Fibroblast of skin of abdomen (primary cell): ENCODE measurements around the gene GIT1.
"Not testable (repeated sequence)": the region's sequence is repeated elsewhere in the genome, so short reads cannot be mapped to it uniquely, and the experiment has no call there.

ENCODE experiments used
- DNase-seq: peaks from one replicate; pipeline ENCODE4 v3.0.0-alpha.2; 2013

Gene GIT1

DNA sequence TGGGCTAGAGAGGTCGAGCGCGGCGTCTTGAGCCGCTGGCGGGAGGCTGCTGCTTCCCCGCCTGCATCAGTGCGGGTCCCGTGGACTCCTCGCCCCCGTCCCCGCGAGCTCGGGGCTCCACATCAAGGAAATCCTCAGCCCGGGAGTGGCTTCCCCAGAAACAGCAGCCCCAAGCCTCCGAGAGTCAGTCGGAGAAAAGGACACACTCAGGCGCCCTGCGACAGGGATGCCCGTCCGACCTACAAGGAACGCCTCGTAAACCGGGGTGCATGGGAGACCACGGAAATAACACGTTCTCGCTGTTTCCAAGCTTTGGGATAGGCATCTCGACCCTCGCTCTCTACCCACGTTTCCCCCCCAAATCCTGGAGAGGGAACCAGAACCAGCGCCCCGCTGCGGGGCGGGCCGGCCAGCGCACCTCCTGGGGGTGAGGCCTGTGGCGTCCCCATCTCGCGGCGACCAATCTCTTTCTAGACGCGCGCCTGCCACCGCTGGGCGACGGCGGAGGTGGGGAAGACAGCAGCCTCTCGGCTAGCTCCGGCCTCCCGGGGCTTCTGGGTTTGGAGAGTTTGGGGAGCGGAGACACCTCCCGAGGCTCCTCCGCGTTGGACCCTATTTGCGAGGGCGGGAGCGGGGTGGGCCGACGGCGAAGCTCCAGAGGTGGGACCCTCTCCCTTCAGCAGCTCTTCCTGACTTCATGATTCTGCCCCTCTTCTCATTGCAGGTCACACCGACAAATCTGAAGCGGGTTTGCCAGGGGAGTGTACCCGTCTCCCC is 21.7 kb downstream of the GIT1 start:
- DNase-seq, result peak; percentile 47

DNA sequence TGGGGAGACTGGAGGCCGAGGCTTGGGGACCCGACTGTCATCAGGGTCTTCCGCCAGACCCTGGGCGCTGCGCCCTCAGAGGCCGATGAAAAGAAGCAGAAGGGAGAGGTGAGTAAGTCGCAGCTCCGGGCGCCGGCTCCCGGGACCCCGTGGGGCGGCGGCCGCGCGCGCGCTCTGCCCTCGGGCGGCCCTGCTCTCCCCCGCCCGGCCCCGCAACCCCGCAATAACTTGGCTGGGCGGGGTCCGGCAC is 22.2 kb downstream of the GIT1 start:
- no peak for DNase-seq

DNA sequence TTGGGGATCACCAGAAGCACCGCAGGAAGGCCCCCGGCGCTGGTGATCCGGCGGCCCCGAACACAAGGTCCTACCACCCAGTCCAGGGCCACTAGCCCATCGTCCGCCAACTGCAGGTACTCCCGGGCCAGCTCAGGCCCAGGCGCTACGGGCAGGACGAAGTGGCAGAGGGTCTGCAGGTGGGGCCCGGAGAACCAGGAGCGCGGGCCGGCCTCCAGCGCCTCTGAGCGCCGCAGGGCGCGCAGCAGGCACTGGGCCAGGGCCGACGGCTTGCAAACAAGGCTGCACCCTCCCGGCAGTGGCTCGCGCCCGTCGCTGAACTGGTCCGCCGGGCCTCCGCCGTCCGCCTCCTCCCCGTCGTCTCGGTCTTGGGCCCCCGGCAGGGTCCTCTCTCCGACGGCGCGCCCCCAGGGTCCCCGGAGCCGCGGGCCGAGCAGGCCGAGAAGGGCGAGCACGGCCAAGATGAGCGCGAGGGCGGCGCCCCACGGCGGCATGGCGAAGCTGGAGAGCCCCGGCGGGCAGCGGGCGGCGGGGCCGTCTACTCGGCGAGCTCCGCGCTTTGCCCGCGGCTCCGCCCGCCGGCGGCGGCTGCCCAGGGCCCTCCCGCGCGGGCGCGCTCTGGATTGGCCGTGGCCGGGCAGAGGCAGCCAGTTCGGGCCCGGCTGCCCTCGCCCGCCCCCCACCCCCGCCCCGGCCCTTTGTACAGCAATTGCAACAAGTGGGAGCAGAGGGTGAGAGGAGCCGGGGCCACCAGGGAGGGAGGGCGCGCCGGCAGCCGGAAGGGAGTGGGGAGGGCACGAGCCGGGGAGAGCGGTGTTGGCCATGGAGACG is 22.8 kb downstream of the GIT1 start, which contains the start of gene ABHD15:
ABHD15 (minus strand) TSS at position 565 of the 831 bp plus-strand sequence; CDS start at position 494, 71 bp downstream.
- DNase-seq, result peak; percentile 58

DNA sequence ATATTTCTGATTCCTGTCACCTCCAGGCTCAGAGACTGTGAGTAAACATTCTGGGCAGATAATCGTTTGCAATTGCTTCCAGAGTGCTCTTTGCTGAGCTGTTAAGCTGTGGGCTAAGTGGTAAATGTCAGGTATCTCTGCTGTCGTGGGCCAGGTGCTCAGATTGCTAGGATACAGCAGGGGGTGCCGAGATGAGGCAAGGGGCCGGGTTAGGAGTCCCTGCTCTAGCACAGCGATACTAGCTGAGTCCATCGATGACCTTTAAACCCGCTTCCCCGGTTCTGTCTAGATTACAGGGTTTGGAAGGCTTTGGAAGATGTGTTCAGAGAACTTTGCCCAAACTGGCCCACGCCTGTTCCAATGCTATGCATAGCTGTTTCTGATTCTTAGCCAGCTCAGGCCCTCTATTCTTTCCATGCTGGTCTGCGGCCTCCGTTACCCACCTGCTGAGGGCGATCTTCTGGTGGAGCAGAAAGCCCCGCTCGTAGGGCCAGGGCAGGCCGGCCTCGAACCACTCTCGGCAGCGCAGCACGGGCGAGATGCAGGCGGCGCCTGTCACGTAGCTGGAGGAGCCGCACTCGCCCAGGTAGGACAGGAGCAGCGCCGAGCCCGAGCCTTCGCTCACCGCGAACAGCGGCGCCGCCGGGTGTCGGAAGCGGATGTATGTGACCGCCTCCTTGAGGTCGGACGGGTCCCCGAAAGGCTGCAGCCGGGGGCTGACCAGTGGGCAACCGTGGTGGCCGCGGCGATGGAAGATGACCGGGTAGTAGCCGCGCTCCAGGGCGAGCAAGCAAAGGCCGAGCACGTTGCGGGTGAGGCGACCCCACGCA is 23.6 kb downstream of the GIT1 start:
- no peak for DNase-seq

DNA sequence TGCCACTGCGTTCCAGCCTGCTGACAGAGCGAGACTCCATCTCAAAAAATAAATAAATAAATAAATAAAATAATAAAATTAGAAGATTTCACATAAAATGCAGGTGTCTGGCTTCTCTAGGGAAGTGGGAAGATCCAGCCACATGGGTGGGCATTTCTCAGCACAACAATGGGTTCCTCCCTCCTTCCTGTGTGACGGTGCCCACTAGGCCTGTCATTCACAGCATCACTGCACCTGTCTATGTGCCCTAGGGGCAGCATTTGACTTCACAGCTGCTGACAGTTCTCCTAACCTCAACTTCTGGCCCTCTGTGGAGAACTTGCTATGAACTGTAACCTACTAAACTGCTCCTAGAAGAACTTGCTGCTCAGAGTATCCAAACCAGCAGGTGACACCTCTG is 25.6 kb downstream of the GIT1 start:
- DNase-seq, result no peak

DNA sequence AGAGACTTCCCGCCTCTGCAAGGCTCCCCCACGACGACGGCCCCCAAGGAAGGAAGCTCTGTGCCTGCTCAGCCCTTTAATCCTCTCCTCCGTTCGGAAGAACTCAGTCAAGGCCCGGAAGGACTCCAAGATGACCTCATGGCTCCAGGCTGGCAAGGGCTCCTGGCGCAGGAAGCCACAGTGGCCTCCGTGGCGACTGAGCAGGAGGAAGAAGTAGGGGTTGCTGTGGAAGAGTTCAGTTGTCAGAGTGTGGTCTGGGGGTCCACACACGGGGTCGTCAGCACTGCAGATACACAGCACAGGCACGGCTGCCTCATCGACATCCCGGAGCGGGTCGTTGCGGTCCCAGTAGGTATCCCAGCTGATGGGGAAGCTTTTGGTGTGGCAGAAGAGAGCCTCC is 26.8 kb downstream of the GIT1 start:
- no peak for DNase-seq

DNA sequence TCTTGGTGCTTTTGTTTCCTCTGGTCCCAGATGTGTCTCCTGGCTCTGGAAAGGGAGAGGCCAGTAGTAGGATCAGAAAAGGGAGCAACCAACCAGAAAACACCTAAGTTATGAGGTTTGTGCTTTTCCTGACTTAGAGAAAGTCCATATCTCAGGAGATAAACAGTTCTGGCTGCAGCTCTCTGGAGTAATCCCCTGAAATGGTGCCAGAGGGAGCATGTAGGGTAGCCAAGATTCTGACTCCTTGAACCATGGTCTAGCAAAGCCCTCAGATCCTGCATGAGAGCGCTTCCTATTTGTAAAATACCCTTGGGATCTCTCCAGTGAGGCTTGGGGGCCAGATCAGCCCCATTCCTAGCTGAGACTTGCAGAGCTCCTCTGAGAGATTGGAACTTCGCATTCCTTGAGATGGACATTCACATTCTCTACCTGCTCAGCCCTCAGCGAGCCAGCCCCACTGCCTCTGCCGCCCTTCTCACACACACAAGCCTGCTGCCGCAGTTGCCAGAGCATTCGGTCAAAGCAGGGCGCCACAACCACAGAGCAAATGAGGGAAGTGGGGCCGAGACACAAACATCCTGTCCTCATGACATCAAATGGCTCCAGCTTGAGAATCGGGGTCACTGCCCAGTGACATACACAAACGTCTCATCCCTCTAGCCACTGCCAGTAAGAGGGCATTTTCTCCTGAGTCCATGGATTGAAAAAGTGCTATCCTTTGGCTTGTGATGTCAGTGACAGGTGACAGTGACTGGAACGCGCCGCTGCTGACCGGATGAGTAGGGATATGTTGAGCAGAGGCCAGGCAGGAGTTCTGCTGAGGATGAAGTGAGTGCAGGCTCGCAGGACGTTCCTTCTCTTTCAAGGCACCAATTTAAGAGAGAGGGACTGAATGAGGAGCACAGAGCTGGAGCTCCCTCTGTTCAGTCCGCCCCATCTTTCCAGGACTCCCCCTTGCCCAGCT is 27.6 kb downstream of the GIT1 start:
- DNase-seq, result no peak

DNA sequence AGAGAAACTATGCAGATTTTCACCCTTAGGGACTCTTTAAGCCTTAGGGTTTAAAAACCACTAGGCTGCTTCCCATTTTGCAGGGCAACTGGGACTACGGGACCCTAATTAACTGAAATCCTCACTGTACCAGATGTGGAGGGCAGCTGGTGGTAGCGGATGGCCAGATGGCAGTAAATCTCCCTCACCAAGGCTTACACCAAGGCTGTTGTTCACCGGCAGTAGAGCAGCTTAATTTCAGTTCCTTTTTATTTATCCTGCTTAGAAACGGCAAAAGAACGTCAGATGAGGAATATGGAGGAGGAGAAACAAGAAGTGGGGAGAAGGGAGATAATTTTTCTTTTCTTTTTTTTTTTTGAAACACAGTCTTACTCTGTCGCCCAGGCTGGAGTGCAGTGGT is 29.1 kb downstream of the GIT1 start:
- no peak for DNase-seq

DNA sequence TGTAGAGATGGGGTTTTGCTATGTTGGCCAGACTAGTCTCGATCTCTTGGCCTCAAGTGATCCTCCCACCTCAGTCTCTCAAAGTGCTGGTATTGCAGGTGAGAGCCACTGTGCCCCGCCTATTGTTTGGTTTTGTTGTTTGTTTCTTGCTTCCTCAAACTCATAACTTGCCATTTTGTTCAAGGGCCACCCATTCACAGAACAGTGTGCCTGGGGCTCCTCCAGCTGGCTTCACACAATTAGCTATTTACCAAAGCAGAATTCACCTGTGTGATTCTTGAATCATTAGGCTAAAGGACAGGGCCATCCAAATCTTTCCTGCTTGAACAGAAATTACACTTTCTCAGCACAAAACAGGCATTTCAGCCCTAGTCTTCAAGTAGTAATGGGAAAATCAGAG is 29.8 kb downstream of the GIT1 start:
- no peak for DNase-seq

DNA sequence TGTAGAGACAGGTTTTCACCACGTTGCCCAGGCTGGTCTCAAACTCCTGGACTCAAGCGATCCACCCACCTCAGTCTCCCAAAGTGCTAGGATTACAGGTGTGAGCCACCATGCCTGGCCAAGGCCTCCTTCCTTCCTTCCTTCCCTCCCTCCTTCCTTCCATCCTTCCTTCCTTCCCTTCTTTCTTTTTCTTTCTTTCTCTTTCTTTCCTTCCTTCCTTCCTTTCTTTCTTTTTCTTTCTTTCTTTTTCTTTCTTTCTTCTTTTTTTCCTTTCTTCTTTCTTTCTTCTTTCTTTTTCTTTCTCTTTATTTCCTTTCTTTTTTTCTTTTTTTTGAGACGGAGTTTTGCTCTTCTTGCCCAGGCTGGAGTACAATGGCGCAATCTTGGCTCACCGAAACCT is 31.3 kb downstream of the GIT1 start:
- DNase-seq, result not testable (repeated sequence)

DNA sequence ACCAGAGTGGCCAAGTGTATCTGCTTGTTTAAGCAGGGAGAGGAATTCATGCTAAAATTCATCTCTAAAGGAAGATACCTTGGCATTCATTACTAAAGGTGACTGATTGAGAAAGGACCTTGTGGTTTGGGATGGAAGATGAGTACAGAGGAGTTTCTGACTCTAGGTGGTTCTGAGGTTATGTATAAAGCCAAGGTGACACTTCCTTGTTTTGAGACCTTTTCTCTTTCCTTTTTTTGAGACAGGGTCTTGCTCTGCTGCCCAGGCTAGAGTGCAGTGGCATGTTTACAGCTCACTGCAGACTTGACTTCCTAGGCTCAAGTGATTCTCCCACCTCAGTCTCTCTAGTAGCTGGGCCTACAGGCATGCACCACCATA is 31.7 kb downstream of the GIT1 start:
- no peak for DNase-seq

DNA sequence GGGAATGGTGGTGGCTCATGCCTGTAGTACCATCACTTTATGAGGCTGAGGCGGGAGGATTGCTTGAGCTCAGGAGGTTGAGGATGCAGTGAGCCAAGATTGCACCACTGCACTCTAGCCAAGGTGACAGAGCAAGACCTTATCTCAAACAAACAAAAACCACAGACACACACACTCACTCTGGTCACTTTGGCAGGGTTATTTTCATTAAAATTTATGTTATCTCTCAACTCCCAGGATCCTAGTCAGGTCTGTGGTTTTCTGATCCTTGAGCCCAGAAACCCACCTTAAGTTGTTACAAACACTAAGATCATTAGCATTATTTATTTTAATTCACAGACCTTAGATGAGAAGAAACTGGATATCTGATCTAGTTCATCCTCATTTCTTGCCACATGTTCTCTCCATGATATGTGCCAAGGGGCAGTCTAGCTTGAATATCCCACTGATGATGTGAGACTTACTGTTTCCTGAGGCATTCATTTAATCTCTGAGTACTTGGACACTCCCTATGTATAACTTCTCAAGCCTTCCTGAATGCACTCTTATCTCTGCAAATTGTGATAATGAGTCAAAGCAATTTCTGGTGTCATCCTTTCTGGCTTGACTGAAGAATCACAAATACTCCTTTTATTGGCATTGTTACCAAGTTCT is 32.2 kb downstream of the GIT1 start:
- no peak for DNase-seq

DNA sequence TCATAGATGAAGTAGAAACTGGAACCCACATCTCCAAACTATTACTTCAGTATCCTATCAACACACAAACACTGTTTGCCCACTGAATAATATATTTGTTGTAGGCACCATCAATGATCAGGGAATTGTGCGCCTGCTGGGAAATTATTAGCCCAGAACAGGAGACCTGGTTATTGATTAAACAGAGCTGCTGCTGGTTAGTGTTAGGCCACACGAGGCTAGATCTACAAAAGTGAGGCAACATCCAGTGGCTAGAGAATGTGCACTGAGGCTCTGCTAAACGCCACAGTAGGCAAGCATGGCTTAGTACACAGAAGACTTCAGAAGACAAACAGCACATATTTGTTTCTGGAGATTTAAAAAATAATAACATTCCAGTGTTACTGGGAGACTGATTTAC is 33.6 kb downstream of the GIT1 start:
- DNase-seq, result no peak

DNA sequence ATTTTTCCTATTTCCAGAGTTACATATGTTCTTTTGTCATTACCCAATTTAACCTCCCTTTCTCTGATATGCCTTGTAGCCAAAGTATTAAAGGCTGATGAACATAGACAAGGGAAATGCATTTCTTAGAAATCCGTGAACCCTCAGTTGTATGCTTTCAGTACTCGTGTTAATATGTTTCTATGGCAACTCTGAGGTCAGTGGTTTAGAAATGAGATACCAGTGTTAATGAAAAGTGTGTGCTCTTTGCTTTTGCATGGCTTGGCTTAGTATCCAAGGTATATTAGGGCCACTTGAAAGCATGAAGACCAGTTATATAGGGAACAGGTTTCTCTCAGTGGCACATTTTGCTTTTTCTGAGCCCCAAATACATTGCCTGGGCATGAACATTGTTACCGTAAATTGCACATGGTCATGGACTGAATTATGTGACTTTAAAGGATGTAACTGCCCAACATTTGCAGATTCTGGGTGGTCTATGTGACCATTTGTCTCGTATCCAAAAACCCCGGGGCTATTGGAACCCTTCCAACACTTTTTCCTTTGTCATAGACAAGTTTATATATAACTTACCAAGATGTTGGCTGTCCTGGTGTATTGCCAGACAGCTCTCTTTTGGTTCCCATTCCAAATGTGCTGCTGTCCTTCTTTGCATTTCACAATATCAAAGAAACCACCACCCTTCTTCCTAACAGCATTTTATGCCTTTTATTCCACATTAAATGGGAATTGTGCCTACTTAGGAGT is 40.1 kb downstream of the GIT1 start:
- DNase-seq, result no peak

DNA sequence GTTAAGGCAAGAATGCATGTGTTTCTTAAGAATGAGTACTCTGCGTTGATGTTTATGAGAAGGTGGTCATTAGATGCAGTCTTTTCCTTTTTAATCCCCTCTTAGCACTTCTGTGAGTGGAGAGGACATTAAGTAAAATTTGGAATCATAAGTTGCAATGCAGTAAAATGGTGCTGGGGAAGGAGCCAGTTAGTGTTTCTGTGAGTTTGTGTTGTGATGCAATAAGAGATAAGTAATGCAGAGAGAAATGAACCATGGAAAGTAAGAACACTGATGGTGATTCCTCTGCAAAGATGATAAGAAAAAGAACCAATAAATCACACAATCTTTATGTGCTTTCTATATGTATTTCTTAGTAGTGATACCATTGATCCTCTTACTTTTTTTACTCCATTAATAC is 42.6 kb downstream of the GIT1 start:
- DNase-seq, result no peak

DNA sequence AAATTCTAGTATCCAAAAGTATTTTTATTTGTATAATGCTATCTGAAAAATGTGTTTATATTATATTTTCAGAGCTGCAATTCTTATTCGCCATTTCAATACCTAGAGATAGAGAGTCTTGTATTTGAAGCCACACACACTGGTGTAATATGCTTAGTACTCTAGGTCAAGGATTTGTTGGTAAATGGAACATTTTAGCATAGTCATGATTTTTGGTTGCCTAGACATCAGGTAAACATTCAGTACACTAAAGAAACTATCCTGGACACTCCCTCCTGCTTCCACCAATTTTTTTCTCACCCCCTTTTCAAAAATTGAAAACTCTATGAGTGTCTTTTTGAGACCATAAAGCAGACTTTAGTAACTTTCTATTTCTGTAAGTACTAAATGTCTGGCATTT is 43.4 kb downstream of the GIT1 start:
- DNase-seq, result no peak

DNA sequence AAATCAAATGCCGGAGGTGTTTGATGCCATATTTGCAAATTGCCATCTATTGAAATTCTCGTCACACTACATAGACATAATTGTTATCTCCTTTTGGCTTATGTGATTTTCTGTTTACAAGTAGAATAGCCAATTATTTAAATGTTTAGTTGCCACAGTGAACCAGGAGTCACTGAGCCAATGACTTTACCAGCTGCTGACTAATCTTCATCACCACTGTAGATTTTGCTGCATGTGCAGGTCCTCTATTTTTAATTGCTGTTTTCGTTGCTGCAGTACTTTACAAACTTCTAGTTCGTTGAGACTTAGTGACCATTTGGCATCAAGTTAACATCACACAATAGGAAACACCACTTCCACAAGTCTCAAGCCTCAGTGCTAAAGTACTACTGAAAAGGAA is 45.4 kb downstream of the GIT1 start:
- DNase-seq, result no peak

DNA sequence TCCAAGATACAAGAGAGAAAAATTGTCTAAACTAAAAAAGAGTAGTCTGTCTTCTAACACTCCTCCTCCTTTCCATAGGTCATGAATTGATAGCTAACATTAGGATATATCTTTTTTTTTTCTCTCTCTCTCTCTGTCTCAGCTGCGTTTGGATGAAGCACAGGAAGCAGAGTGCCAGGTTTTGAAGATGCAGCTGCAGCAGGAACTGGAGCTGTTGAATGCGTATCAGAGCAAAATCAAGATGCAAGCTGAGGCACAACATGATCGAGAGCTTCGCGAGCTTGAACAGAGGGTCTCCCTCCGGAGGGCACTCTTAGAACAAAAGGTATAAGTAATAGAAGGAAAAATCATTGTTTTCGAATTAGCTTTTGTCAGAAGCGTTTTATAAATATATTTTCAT is 55.5 kb downstream of the GIT1 start:
- DNase-seq, result no peak

DNA sequence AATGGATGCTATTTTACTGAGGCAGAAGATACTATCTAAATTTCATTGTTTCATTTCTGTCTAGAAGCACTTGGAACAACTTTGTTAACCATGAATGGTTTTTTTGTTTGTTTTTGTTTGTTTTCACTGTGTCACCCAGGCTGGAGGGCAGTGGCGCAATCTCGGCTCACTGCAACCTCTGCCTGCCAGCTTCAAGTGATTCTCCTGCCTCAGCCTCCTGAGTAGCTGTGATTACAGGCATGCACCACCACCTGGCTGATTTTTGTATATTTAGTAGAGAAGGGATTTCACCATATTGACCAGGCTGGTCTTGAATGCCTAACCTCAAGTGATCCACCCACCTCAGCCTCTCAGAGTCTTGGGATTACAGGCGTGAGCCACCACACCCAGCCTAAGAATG is 63.1 kb downstream of the GIT1 start:
- DNase-seq, result no peak

DNA sequence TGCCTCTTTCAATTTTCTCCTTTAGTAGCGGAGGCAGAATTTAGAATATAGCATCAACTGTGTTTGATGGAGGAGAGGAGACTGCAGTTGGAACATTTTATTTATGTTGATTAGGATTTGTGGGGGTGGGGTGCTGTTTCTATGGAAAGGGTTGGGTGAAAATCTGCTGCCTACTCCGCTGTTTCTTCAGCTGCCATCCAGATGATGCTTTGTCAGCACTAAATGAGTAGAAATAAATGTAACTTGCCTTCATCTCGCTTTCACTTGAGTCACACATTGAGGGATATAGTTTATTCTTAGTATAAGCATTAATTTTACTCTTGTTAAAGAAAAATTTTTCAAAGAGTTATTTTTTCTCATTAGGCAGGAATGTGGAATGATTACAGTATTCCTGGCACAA is 64.8 kb downstream of the GIT1 start:
- peak; percentile 2 for DNase-seq
